Gastrocnemius medialis (tissue), 4 donors: ENCODE data around the gene CTBP2. TPM values are rescaled to one million over a fixed set of nuclear protein-coding genes. Genes with fewer than 3 reads are reported as not detected.

Experiments
- ATAC-seq, 2 donors: fragments of 150-250 bp; one replicate each; pipeline ENCODE4 v1.9.1; 2016
- DNase-seq, 2 donors: peaks; one replicate each; pipeline ENCODE4 v3.0.0-alpha.2; 2019
- H3K27ac ChIP-seq, 4 donors: fragments of 200-600 bp; sonication (generic); 1 replicate in 1 of 4; 2 replicates in 3 of 4; pipeline ENCODE4 v1.5.1; 2016 to 2018; ENCODE audit warnings: mild to moderate bottlenecking in 2 of 4, moderate library complexity in 1 of 4
- H3K27me3 ChIP-seq, 3 donors: fragments of 200-600 bp; sonication (generic) in 2 of 3; 1 replicate in 1 of 3; 2 replicates in 2 of 3; pipeline versions ENCODE4 v1.5.1 to v1.6.0; 2016 to 2019; ENCODE audit warnings: mild to moderate bottlenecking in 1 of 3, moderate library complexity in 1 of 3
- H3K36me3 ChIP-seq, 2 donors: fragments of 200-600 bp; sonication (generic) in 1 of 2; one replicate each; pipeline ENCODE4 v1.5.1; 2017 to 2018
- H3K4me1 ChIP-seq, 2 donors: fragments of 200-600 bp; sonication (generic) in 1 of 2; one replicate each; pipeline ENCODE4 v1.5.1; 2016 to 2017; ENCODE audit warnings: mild to moderate bottlenecking in 2 of 2
- H3K4me3 ChIP-seq, 4 donors: fragments of 200-600 bp; sonication (generic) in 3 of 4; 1 replicate in 1 of 4; 2 replicates in 3 of 4; pipeline ENCODE4 v1.5.1; 2016 to 2019; ENCODE audit warnings: mild to moderate bottlenecking in 2 of 4
- H3K9me3 ChIP-seq, 3 donors: fragments of 200-600 bp; sonication (generic) in 2 of 3; 1 replicate in 1 of 3; 2 replicates in 2 of 3; pipeline ENCODE4 v1.5.1; 2016 to 2019
- POLR2A ChIP-seq, 2 donors: fragments of 450-650 bp; IDR thresholded peaks; one replicate each; pipeline ENCODE4 v1.6.1; 2017; ENCODE audit warnings: antibody characterized with exemption in 2 of 2, mild to moderate bottlenecking in 2 of 2, moderate library complexity in 2 of 2
- in situ Hi-C, 4 donors: fragments of 200-750 bp; cut with MboI; loops; one replicate each; pipeline versions ENCODE4 v1.15.0 to v1.8.0; 2017; ENCODE audit warnings: low sequenced_read_pairs in 4 of 4
- intact Hi-C: fragments of 100-400 bp; cut with DNase I; formaldehyde crosslinking; loops from one replicate; pipeline ENCODE4 v1.15.1; 2023; ENCODE audit warnings: low total_unique reads
- total RNA-seq, 4 donors: library from RNA; depleted of rRNA; stranded (reverse); fragments of >200 nt; gene quantifications; one replicate each; pipeline versions ENCODE4 v1.1.0 to v1.2.3, GENCODE V29; 2016
- TF ChIP-seq, protein P1 (sequence below), 5 experiments: fragments of 450-650 bp in 3 of 5; fragments of 200-600 bp in 2 of 5; sonication (generic) in 2 of 5; IDR thresholded peaks in 4 of 5; conservative IDR thresholded peaks in 1 of 5; 1 replicate in 4 of 5; 2 replicates in 1 of 5; pipeline ENCODE4 v1.5.1; 2016 to 2019; ENCODE audit warnings: antibody characterized with exemption in 5 of 5, mild to moderate bottlenecking in 3 of 5, moderate library complexity in 3 of 5

The CTBP2 gene
- total RNA-seq, 4 donors from 2014 or later, result 13.9 to 36.7 (median 21.1) TPM

DNA sequence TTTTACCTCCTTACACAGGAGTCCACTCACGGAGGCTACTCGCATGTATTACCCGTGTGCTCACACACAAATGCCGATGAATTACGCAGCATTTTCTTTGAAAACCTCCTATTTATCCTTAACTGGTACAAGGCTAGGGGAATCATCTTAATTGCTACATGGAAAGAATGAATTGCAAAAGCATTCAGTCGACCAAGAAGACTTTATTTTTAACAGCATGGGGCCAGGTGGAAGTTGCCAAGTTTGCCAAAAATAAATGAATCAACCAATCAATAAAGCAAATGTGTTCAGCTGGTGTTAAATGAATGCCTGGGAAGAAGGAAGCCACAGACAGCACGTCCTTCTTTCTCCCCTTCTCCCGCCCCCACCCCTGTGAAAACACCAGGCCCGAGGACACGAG lies 55.8 kb downstream of the CTBP2 start:
- H3K27me3 ChIP-seq, result no peaks in the 10 kb centered on the region
- H3K4me3 ChIP-seq, result no peak overlapping the region
- peaks cover 0 to 30% of the 10 kb centered on the region in 2 donors for H3K36me3 ChIP-seq
- H3K9me3 ChIP-seq, result no peaks in the 10 kb centered on the region
- no peak for DNase-seq
- TF ChIP-seq, protein P1, sequence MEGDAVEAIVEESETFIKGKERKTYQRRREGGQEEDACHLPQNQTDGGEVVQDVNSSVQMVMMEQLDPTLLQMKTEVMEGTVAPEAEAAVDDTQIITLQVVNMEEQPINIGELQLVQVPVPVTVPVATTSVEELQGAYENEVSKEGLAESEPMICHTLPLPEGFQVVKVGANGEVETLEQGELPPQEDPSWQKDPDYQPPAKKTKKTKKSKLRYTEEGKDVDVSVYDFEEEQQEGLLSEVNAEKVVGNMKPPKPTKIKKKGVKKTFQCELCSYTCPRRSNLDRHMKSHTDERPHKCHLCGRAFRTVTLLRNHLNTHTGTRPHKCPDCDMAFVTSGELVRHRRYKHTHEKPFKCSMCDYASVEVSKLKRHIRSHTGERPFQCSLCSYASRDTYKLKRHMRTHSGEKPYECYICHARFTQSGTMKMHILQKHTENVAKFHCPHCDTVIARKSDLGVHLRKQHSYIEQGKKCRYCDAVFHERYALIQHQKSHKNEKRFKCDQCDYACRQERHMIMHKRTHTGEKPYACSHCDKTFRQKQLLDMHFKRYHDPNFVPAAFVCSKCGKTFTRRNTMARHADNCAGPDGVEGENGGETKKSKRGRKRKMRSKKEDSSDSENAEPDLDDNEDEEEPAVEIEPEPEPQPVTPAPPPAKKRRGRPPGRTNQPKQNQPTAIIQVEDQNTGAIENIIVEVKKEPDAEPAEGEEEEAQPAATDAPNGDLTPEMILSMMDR (IDR thresholded peaks at IDR 0.05 in 4 of 5, conservative IDR thresholded peaks at IDR 0.05 in 1 of 5), result no peak
- TF ChIP-seq POLR2A (IDR thresholded peaks at IDR 0.05), result no peak
- no peak for ATAC-seq
- intact Hi-C loops, result no loop called here
- H3K27ac ChIP-seq, result no peak overlapping the region
- peaks cover 31 to 59% of the 10 kb centered on the region in 2 donors for H3K4me1 ChIP-seq
- in situ Hi-C loops, result no loop called here

DNA sequence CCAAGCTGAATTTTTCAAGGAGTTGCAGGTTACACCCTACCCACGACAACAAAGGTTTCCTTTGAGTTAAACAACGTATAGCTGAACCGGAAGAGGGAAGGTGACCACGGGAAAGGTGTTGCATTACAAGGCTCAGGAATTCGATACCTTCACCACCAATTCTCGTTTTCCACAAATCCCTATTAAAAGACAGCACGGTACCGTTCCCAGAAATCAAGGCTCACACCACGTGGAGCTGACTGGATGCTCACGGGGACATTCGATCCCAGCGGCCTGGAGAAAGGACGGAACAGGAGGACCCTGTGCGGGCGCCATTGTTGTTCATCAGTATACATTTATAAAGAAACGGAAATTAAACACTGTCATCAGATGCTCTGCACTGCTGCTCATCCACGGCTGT lies 56.4 kb downstream of the CTBP2 start:
- Histone ChIP-seq H3K4me1 (peaks cover 33 to 65% of the 10 kb centered on the region in 2 donors), H3K27ac (no peak overlapping the region), H3K36me3 (peaks cover 0 to 23% of the 10 kb centered on the region in 2 donors), H3K4me3 (no peak overlapping the region), H3K9me3 (no peaks in the 10 kb centered on the region), H3K27me3 (no peaks in the 10 kb centered on the region)
- intact Hi-C loops, result no loop called here
- ATAC-seq (no peak), DNase-seq (no peak)
- TF ChIP-seq, protein P1 (IDR thresholded peaks at IDR 0.05 in 4 of 5, conservative IDR thresholded peaks at IDR 0.05 in 1 of 5), result no peak
- TF ChIP-seq POLR2A (IDR thresholded peaks at IDR 0.05), result no peak
- in situ Hi-C loops, result no loop called here

DNA sequence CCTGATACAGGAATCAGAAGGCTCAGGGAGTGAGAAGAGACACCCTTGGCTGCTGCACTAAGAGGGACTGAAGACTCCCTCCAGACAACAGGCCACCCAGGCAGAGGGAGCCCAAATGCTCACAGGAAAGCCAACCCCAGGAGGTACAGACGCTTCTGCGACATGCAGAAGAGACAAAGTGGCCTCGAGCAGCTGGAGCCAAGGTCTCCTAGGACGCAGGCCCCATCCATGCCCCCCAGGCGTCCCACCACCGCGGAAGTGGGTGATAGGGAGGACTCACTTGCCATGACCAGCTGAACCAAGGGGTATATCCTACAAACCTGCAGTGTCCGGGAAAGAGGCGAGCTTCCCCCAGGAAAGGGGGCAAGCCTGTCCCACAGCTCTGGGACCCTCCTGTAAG lies 56.9 kb downstream of the CTBP2 start:
- intact Hi-C loops (no loop called here), in situ Hi-C loops (no loop called here)
- H3K36me3 ChIP-seq, result peaks cover 0 to 19% of the 10 kb centered on the region in 2 donors
- H3K4me3 ChIP-seq, result no peak overlapping the region
- peaks cover 35 to 67% of the 10 kb centered on the region in 2 donors for H3K4me1 ChIP-seq
- no peaks in the 10 kb centered on the region for H3K9me3 ChIP-seq
- DNase-seq (no peak), ATAC-seq (no peak)
- H3K27me3 ChIP-seq, result no peaks in the 10 kb centered on the region
- no peak overlapping the region for H3K27ac ChIP-seq
- TF ChIP-seq, protein P1 (IDR thresholded peaks at IDR 0.05 in 4 of 5, conservative IDR thresholded peaks at IDR 0.05 in 1 of 5), result no peak
- no peak for TF ChIP-seq POLR2A (IDR thresholded peaks at IDR 0.05)

DNA sequence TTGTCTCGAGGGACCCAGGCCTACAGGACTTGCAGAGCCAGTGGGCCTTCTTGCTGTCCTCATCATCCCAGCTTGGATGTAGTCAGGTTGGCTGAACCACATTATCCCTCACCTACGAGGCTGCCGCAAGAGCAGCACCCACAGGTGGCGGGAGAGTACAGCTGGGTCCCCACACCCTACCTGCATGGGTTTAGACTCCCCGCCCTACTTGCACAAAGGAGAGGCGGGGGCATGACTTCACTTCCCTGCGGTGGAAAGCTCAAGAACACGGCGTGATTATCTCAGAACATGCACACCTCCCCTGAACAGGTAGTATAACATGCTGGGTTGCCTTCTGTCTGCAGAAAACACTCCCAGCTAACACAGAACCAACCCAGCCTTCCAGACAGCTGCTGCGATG lies 57.5 kb downstream of the CTBP2 start:
- TF ChIP-seq, protein P1 (IDR thresholded peaks at IDR 0.05 in 4 of 5, conservative IDR thresholded peaks at IDR 0.05 in 1 of 5), result no peak
- intact Hi-C loops, result no loop called here
- H3K27ac ChIP-seq, result no peak overlapping the region
- DNase-seq (no peak), ATAC-seq (no peak)
- H3K36me3 ChIP-seq, result peaks cover 0 to 12% of the 10 kb centered on the region in 2 donors
- H3K4me1 ChIP-seq, result peaks cover 35 to 67% of the 10 kb centered on the region in 2 donors
- in situ Hi-C loops, result no loop called here
- no peak overlapping the region for H3K4me3 ChIP-seq
- H3K9me3 ChIP-seq, result no peaks in the 10 kb centered on the region
- no peaks in the 10 kb centered on the region for H3K27me3 ChIP-seq

DNA sequence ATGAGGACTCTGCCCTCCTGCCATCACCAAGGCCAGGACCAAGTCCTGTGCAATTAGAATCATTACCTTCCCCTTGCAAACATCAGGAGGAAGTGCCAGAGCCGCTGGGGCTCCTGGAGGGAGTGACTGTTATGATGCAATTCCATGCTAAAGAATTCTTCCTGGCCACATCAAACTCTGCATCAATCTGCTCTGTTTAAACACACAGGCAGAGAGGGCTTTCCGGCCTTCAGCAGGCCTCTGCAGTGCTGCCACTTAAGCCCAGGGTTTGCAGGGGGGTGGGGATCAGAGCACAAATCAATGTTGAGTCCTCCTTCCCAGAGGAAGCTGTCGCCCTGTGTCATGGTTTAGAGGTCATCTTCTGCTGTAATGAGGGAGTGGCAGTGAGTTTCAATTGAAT lies 58.1 kb downstream of the CTBP2 start:
- Histone ChIP-seq H3K27ac (no peak overlapping the region), H3K4me3 (no peak overlapping the region), H3K36me3 (peaks cover 0 to 6% of the 10 kb centered on the region in 2 donors), H3K4me1 (peaks cover 32 to 62% of the 10 kb centered on the region in 2 donors), H3K9me3 (no peaks in the 10 kb centered on the region), H3K27me3 (no peaks in the 10 kb centered on the region)
- intact Hi-C loops (no loop called here), in situ Hi-C loops (no loop called here)
- TF ChIP-seq, protein P1 (IDR thresholded peaks at IDR 0.05 in 4 of 5, conservative IDR thresholded peaks at IDR 0.05 in 1 of 5), result no peak
- TF ChIP-seq POLR2A (IDR thresholded peaks at IDR 0.05), result no peak
- ATAC-seq (no peak), DNase-seq (no peak)
